NCI-H1694 (cell line): ENCODE data around the gene GRM3.
A peak's percentile ranks its signal among the peaks of the same experiment; 100 is the strongest.
"Not testable (repeated sequence)": the region's sequence is repeated elsewhere in the genome, so short reads cannot be mapped to it uniquely, and the experiment has no call there.

Source experiments
- DNase-seq: peaks from one replicate; lab custom pipeline; 2025; lab: John Stamatoyannopoulos, UW

GRM3 gene

DNA sequence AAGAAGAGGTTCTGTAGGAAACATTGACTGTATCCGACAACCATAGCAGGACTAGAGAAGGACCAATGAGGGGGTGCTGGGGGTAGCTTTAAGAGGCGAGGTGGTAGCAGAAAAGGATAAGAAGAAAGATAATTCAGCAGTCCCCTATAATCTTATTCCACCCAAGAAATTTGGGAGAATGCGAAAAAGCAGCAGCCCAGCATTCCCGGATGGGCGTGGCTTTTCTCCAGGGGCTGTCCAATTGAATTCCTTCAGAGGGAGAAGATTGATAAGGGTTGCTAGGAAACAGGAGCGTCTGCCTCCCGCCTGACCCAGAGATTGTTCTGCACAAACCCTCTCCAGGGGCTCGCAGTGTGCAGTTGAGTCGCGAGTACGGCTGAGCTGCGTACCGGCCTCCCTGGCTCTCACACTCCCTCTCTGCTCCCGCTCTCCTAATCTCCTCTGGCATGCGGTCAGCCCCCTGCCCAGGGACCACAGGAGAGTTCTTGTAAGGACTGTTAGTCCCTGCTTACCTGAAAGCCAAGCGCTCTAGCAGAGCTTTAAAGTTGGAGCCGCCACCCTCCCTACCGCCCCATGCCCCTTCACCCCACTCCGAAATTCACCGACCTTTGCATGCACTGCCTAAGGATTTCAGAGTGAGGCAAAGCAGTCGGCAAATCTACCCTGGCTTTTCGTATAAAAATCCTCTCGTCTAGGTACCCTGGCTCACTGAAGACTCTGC is at the start of gene GRM3:
GRM3 (plus strand) TSS at position 349 of the 721 bp plus-strand sequence. CDS start 121,237 bp downstream, outside the sequence.
- DNase-seq, result no peak

DNA sequence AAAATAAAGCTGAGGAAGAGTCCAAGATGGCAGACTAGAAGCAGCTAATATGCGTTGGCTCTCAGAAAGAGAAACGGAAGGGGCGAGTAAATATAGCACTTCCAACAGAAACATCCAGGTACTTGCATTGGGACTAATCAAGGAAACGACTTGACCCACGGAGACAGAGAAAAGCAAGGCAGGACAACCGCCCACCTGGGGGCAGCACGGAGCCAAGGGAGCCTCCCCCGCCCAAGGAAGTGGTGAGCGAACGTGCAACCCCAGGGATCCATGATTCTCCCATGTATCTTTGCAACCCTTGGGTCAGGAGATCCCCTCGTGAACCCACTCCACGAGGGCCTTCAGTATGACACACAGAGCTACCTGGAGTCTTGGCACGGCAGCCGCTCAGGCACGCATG is 45.4 kb upstream of the GRM3 start:
- DNase-seq, result peak; percentile 3

DNA sequence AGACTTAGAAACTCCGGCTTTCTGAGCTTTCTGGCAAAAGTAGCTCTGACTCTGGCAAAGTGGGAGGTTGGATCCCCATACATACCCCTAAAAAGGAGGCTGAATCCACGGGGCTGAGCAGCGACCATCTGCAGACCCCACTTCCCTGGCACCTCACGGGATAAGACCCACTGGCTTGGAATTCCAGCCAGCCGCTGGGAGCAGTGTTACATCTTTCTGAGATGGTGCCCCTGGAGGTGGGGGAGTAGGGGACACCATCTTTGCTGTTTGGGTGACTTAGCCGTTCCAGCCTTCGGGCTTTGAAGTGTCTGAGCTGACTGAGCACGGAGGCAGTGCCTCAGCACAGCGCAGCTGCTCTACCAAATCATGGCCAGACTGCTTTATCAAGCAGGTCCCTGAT is 45.0 kb upstream of the GRM3 start:
- no peak for DNase-seq

DNA sequence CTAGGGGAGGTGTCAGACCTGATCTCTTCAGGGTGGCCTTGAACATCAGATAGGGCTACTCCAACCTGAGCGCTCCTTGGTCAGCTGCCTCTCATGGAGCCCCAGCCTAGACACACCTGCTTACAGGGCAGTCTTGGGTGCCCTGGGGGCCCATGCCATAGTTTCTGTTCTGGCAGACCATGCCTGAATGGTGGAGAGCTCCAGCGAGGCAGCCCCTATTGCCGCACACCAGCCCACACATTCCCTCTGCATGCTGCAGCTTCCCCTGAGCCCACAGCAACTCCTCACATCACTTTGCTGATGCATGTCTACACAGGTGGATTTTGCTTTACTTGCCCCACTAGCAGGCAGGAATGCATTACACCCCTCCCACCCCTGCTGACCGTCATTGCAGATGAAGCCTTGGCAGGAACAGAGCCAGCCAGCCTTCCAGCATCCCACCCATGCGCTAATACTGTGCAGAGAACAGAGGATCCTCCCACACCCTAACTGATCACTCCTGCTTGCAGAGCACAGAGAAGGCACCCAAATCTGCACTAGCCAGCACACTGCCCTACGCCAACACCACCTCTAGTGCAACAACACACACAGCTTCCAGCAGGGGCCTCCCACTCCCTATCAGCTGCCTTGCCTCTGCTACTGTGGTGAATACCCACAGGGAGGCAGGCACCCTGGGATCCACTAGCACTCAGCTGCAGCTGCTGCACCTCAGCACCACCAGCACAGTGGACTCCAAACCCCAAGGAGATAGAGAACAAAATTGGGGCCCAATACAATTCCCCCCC is 43.0 kb upstream of the GRM3 start:
- no peak for DNase-seq

DNA sequence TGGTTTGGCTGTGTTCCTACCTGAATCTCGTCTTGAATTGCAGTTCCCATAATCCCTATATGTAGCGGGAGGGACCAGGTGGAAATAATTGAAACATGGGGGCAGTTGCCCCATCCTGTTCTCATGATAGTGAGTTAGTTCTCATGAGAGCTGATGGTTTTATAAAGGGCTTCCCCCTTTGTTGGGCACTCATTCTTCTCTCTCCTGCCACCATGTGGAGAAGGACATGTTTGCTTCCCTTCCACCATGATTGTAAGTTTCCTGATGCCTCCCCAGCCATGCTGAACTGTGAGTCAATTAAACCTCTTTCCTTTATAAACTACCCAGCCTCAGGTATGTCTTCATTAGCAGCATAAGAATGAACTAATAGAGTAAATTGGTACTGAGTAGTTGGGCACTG is 28.0 kb upstream of the GRM3 start:
- DNase-seq, result not testable (repeated sequence)

DNA sequence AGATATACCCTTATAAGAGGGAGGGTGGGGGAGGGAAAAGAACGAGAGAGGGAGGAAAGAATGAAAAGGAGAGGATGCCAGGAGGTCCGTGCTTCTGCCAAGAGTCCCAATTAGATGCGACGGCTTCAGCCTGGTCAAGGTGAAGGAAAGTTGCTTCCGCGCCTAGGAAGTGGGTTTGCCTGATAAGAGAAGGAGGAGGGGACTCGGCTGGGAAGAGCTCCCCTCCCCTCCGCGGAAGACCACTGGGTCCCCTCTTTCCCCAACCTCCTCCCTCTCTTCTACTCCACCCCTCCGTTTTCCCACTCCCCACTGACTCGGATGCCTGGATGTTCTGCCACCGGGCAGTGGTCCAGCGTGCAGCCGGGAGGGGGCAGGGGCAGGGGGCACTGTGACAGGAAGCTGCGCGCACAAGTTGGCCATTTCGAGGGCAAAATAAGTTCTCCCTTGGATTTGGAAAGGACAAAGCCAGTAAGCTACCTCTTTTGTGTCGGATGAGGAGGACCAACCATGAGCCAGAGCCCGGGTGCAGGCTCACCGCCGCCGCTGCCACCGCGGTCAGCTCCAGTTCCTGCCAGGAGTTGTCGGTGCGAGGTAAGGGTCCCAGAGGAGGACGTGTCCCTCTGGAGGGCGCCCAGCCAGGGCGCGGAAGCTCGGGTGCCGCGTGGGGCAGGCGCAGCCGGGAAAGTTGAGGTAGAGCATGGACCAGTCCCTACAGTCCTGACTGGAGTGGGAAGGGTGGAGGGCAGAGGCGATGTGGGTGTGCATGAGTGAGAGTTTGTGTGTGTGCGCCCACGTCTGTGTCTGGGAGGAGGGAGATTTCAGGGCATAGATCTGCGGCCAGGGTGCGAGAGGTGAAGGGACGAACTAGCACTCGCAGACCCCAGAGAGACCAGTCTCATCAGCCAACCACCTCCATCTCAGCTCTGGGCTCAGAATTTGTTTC is 844 bp downstream of the GRM3 start:
- DNase-seq, result no peak

DNA sequence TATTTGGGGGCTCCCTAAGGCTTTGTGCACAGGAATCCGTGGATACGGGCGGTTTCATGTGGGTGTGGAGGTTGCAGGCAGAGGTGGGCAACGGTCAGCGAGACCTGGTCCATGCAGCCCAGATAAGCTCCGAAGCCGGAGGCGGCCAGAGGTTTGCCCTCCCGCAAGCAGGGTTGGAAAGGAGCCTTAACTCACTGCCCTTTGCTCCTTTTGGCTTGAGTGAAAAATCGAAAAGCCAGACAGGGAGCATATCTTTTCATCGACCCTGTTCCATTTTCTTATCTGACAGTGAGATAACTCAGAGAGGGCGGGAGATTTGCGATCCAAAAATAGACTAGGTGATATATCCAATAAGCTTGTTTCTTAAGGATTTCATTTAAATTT is 1.5 kb downstream of the GRM3 start:
- DNase-seq, result no peak

DNA sequence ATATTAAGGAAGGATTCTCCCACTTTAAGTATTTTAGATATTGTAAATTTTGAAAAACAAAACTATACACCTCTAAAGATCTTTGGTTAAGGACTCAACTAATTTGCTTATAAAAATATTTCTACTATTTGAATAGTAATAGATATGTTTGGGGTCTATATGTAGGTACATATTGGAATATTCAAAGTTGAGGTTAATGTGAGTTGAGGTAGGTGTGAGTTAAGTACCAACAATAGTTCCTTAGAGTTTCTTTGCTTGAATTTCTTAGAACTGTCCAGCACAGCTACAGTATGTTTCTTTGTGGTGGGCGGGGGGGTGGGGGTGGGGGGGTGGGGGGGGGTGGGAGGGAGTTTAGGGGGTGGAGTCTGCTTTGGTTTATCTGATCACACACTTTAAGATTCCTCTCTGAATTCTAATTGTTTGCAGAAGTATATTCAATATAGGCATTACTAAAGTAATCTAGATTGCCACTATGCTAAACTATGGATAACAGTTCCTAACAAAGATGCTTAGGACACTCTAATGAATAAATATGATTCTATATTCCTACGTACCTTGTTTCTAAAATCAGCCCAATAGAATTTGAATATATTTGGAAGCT is 2.1 kb downstream of the GRM3 start:
- no peak for DNase-seq

DNA sequence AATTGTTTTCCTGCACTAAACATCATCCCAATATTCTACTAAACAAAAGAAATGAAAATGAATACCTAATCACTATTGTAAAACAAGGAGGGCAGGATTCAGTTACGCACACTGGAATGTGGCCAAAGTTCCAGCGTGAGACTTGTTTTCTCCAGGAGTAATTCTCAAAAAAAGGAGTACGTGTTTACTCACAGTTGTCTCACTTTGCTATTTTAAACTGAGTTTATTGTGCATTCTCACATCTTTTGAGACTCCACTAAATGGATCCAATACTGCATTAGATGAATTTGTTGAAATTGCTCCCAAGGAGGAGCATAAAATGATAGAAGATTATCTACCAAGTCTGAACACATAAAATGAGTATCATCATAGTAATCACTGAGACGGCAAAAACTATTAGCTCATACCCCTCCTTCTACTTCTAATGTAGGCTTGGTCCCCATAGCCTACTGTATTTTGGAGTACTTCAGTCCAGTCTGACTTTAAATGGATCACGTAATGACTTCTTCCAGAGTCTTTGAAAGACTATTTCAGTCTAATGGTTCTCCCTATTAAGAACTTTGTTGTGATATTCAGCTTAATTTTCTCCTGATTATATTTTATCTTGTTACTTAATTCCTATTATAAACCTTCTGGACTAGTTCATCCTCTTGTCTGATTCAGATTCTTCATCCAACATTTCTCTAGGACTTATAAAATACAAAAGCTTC is 3.8 kb downstream of the GRM3 start:
- DNase-seq, result no peak

DNA sequence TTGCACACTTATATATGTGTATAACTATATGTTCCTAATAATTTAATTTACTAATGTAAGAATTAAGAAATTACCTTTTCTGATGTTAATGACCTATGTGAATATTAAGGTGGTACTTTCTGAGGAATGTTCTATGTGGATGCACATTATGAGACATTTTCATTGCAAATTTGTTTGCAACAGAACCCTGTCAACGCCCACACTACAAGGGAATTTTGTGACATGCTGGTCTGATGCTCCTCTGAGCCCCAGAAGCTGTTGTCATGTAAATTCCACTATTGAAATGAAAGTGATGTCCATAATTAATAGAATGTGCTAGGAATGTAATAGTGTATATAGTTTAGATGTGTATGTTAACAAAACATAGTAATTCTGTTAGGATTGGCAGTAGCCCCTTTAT is 4.5 kb downstream of the GRM3 start:
- DNase-seq, result no peak

DNA sequence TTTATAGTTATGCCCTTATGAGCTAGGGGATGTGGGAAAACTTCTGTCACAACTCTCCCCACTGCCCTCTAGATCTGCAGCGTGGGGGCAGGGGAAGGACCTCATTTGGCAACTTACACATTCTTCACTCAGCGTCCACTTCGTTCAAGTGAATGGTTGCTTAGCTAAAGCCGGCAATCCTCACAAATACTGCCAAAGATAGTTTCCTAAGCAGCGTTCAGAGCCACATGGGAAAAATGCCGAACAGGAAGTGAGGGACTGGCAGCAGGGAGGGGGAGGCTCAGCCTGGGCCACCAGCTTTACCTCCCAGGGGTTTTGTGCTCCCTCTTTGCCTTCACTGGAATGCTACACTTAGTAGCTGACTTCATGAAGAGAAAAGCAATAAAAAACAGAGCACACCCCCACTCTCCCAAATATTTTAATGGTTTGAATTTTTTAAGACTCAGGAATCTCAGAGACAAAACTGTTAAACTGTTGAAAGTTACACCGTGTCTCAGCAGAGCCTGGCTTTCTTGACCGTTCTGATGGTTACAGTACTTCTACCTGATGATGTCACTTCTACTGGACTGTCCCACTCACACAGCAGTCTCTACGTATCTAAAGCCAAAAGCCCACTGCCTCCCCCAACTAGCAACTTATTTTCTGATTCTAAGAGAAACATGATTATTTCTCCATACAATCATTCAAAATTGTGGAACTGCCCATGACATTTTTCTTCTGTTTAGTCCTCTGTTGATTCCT is 10.4 kb downstream of the GRM3 start:
- DNase-seq, result no peak

DNA sequence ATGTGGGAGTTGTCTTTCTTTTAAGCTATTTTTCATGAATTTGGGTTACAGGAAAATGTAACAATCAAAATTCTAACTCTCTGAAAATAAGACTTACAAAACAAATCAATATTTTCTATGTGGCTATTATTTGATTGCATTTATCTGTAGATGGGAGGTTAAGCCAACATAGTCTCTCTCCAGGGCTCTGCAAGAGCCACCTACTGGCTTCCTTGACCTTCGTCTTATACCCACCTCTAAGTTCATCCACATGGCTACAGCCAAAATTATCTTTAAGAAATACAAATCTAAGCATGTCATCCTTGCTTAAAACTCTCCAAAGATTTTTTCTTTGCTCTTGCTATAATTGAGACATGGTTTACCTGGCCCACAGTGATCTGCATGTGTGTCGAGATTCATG is 14.2 kb downstream of the GRM3 start:
- no peak for DNase-seq

DNA sequence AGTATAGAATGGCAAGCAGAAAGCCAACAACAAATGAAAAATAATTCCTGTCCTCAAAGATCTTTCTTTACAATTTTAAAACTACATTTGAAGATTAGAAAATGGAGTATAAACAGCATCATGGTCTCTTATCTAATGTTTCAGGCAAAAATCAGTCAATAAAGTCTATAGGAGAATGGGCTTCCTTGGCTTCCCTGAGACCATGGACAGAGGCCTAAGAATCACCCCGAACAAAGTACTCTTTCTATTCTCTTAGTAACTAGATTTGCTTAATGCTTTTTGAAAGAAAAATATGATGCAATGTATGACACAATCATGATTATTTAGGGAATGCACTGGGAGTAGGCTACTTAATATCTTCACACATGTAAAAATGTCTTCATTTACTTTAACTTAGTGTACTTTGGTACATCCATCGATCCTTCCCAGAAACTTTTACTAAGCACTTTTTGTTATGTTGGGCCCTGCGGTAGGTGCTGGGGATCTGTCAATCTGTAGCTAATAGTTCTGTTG is 17.3 kb downstream of the GRM3 start:
- DNase-seq, result no peak

DNA sequence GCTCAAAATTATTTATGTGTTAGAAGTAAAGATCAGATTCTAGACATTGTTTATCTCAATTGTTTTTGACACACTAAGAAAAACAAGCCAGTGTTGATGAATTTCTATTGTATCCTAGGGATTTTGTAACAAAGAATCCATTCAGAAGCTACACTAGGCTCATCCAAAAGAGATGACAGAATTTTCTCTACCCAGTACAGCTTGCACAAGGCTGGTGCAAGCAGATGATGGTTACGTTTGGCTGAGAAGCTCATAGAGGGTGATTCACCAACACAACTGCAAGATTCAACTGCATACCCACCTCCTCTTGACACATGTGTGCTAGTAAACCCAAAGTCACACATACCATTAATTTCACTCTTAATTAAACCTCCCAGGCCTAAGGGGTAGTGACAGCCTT is 20.8 kb downstream of the GRM3 start:
- DNase-seq, result no peak

DNA sequence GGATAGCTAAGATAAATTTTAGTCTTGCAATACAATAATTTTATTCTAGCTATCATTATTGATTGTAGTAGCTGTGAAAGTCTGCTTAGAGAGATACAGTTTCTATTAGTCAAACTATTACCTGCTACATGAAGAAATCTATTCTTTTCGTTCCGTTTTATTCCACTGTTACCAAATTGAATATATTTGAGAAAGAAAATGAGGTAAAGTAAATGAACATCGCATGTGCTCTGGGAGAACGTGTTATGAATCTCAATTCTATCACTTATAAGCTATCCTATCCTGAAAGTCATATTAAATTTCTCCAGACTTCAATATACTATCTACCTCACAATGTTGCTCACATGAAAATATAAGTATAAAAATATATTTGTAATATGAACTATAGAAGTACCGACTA is 21.3 kb downstream of the GRM3 start:
- DNase-seq, result no peak

DNA sequence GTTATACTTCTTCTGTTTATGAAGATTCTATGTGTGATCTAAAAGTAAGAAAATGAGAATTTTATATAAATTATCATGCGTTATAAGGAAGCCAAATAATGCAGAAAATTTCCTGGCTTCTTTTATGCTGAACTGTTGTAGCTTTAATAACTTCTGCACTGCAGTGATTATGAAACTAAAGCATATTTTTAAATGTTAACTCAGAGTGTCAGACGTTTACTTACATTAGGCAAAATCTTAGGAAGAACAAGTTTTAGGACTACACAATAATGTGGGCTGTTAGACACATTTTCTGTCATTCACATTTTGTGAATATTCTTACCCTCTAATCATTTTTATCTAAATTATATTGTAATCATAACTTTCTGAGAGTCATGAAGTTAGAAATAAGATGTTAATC is 22.0 kb downstream of the GRM3 start:
- DNase-seq, result no peak

DNA sequence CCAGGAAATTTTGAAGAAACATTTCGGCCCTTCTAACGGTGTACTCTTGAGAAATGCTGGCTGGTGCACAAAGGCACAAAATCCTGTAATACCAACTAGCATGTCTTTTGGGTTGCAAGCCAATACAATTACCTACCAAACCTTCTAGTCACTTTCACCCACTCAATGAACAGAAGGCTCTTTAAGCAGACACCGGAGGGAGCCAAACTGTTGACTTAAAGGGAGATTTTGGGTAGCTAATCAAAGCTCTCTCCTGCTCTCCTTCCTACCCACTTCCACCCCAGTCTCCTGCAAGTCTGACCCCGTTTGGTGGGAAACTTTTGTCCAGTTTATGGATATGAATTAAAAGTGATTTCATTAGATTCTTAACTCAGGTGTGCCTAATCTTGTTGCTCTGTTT is 24.0 kb downstream of the GRM3 start:
- DNase-seq, result no peak

DNA sequence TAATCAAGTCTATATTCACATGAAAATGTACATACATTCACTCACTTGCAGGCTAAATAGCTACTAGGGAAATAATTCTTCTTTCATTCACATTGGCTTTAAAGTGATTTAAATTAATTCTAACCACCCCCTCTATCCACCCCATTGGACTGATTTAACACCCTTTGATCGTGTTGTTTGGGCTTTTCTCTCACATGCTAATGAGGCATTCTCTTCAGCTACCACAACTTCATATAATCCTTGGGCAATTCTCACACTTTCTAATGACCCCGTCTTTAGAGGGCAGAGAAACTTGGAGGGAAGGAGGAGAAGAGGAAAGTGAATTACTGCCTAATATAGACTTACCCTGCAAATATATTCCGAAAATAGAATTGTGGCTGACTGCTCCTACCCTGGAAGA is 24.6 kb downstream of the GRM3 start:
- DNase-seq, result no peak

DNA sequence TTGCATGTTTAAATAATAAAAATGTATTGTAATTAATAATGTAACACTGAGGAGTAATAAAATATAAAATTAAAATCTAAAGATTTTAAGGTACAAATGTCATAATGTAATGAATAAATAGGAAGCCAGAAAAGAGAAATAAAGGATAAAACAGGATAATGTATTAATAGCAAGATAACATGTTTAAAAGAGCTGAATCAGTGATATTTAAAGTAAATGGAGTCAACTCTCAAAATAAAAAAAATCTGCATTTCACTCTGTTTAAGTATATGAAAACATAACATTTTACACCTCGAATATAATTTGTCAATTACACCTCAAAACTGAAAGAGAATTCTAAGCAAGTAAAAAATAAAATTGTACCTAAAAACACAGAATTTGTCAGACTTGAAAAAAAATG is 44.1 kb downstream of the GRM3 start:
- DNase-seq, result no peak

DNA sequence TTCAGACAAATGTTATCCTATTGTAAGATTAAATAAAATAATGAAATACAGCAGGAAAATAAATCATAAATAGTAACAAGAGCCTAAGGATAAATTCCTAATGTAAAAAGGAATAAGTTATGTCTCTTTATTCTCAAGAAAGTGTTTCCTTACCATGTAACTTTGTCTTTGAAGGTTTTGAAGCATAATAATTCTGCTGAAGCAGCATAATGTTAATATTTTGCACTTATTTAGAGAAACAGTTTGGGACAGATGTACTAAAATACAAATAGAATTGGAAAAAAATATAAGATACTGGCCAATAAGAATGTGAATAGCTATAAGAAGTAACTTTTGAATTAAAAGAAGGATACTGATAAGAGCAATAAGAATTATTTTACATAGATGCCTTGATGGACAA is 45.7 kb downstream of the GRM3 start:
- DNase-seq, result no peak

DNA sequence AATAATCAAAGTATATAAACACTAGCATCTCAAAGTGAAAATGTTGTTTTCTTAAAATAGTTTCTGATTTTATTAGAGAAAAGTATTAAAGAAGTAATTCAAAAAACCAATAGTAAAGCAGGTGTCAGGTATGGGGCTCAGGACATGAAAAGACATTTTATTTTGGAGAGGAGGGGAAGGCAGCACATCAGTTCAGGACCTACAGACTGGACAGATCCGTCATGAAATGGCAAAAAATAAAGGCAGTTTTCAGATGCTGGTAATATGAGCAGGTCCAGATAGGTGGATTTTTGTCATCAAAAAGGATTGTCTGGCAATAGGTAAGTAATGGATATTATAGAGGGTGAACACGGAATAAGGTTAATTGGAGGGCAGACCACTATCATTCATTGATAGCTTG is 49.0 kb downstream of the GRM3 start:
- no peak for DNase-seq
